Lung (tissue), 12 donors: ENCODE measurements around the gene PAF1. TPM values are rescaled to one million over a fixed set of nuclear protein-coding genes. Genes with fewer than 3 reads are reported as not detected.
"Not testable (repeated sequence)": the region's sequence is repeated elsewhere in the genome, so short reads cannot be mapped to it uniquely, and the experiment has no call there.

ENCODE experiments used
- ATAC-seq: fragments of 200-7000 bp; cut with Tn5 transposase; one replicate; pipeline ENCODE4 v1.9.1; 2020; ENCODE audit warnings: moderate number of reproducible peaks; ENCODE audit not compliant: insufficient read depth, low FRiP score
- DNase-seq, 3 donors: peaks; one replicate each; pipeline ENCODE4 v3.0.0-alpha.2; 2013 to 2017
- H3K27ac ChIP-seq, 2 donors: one replicate each; pipeline ENCODE4 v1.5.1; 2013; ENCODE audit warnings: mild to moderate bottlenecking in 2 of 2, moderate library complexity in 2 of 2, control low read depth in 1 of 2, inconsistent platforms in 1 of 2, low read depth in 1 of 2, low read length in 1 of 2
- H3K27me3 ChIP-seq, 3 donors: one replicate each; pipeline ENCODE4 v1.5.1; 2013; ENCODE audit warnings: low read length in 2 of 3; ENCODE audit not compliant: control insufficient read depth in 3 of 3, insufficient read depth in 3 of 3
- H3K36me3 ChIP-seq, 4 donors: one replicate each; pipeline ENCODE4 v1.5.1; 2013; ENCODE audit warnings: low read length in 4 of 4, mild to moderate bottlenecking in 1 of 4, moderate library complexity in 1 of 4; ENCODE audit not compliant: control insufficient read depth in 4 of 4, insufficient read depth in 4 of 4
- H3K4me1 ChIP-seq, 5 donors: one replicate each; pipeline ENCODE4 v1.5.1; 2013; ENCODE audit warnings: low read length in 5 of 5, mild to moderate bottlenecking in 2 of 5, moderate library complexity in 1 of 5; ENCODE audit not compliant: control insufficient read depth in 5 of 5, insufficient read depth in 5 of 5
- H3K4me3 ChIP-seq: one replicate; pipeline ENCODE4 v1.5.1; 2013; ENCODE audit warnings: mild to moderate bottlenecking, control low read depth, moderate library complexity
- H3K9ac ChIP-seq, 2 donors: one replicate each; pipeline ENCODE4 v1.5.1; 2013; ENCODE audit warnings: low read length in 2 of 2, control low read depth in 1 of 2; ENCODE audit not compliant: insufficient read depth in 1 of 2
- H3K9me3 ChIP-seq, 4 donors: one replicate each; pipeline ENCODE4 v1.5.1; 2013; ENCODE audit warnings: low read length in 3 of 4, mild to moderate bottlenecking in 1 of 4, moderate library complexity in 1 of 4; ENCODE audit not compliant: control insufficient read depth in 4 of 4, insufficient read depth in 3 of 4
- CTCF ChIP-seq: IDR thresholded peaks from 2 replicates; pipeline ENCODE4 v1.5.1; 2012; ENCODE audit warnings: mild to moderate bottlenecking; ENCODE audit errors: control extremely low read depth, extremely low read depth
- WGBS, 2 donors: extraction: QIAGEN DNeasy Blood & Tissue Kit; methylation state at CpG; one replicate each; pipeline ENCODE4 v1.1.7; 2013; 5-methylcytosine and 5-hydroxymethylcytosine counted together
- polyA plus RNA-seq, 2 donors: library from polyadenylated mRNA; stranded (reverse); fragments of 200-250 nt; gene quantifications; one replicate each; pipeline ENCODE4 v1.2.1, GENCODE V29; 2013
- total RNA-seq, 2 donors: library from RNA; depleted of rRNA in 1 of 2; stranded (reverse); fragments of >200 nt in 1 of 2; gene quantifications; one replicate each; pipeline ENCODE4 v1.2.1, GENCODE V29; 2014 to 2021
- donor health status: control.
- donor health status: control.
- donor health status: Bipolar disorder and iron deficiency.
- donor health status: healthy.
- donor health status: DM: yes; HTN: yes; CAD: no.

PAF1 gene
- total and polyA plus RNA-seq, 4 donors, result 24.8 to 41.8 (median 34.0) TPM

GRCh38 chr19:39381910-39382611 lies 8.8 kb downstream of the PAF1 start:
- Histone ChIP-seq H3K4me1 (no peaks in the 10 kb centered on the region), H3K27ac (no peak overlapping the region), H3K4me3 (no peak overlapping the region), H3K27me3 (no peaks in the 10 kb centered on the region), H3K36me3 (peaks cover 30 to 78% (median 59%) of the 10 kb centered on the region in 4 donors), H3K9me3 (no peaks in the 10 kb centered on the region), H3K9ac (no peak overlapping the region)
- TF ChIP-seq CTCF, result no peak
- 87 to 92% methylated on average over 10 of the region's 10 CpGs for WGBS, 2 donors
- ATAC-seq (no peak), DNase-seq (no peak)

- no peak for TF ChIP-seq CTCF
- WGBS, 2 donors, result 94 to 96% methylated on average over 16 to 17 of the region's 17 CpGs
- DNase-seq, result no peak
- Histone ChIP-seq H3K9me3 (no peaks in the 10 kb centered on the region), H3K4me3 (no peak overlapping the region), H3K9ac (no peak overlapping the region), H3K27ac (no peak overlapping the region), H3K27me3 (no peaks in the 10 kb centered on the region), H3K4me1 (no peaks in the 10 kb centered on the region), H3K36me3 (peaks cover 39 to 80% (median 61%) of the 10 kb centered on the region in 4 donors)
- ATAC-seq, result no peak
Observed at GRCh38 chr19:39380521-39381502, 10.1 kb downstream of the PAF1 start.

GRCh38 chr19:39379865-39380396 lies 11.0 kb downstream of the PAF1 start:
- ATAC-seq (no peak), DNase-seq (no peak)
- H3K9ac ChIP-seq, result no peak overlapping the region
- H3K4me3 ChIP-seq, result no peak overlapping the region
- no peaks in the 10 kb centered on the region for H3K4me1 ChIP-seq
- no peak overlapping the region for H3K27ac ChIP-seq
- no peaks in the 10 kb centered on the region for H3K27me3 ChIP-seq
- H3K9me3 ChIP-seq, result no peaks in the 10 kb centered on the region
- 94 to 97% methylated on average over 14 of the region's 14 CpGs for WGBS, 2 donors
- TF ChIP-seq CTCF, result no peak
- peaks cover 37 to 84% (median 68%) of the 10 kb centered on the region in 4 donors for H3K36me3 ChIP-seq

- not testable (repeated sequence) for H3K4me1 ChIP-seq, H3K27ac ChIP-seq, H3K9me3 ChIP-seq, H3K4me3 ChIP-seq, ATAC-seq, H3K27me3 ChIP-seq, DNase-seq, H3K9ac ChIP-seq
- whole genome bisulfite sequencing, 2 donors, result 92 to 94% methylated on average over 4 of the region's 4 CpGs
- H3K36me3 ChIP-seq, result peaks cover 37 to 82% (median 71%) of the 10 kb centered on the region in 4 donors
Observed at GRCh38 chr19:39379366-39379765, 11.5 kb downstream of the PAF1 start.
